CD4-positive, alpha-beta T cell treated with Interleukin-6 at 100 ng/mL for 8 hours (primary cell): ENCODE results near the gene UBE2E2.
"Not testable (repeated sequence)": the region's sequence is repeated elsewhere in the genome, so short reads cannot be mapped to it uniquely, and the experiment has no call there.

ENCODE experiments used
- DNase-seq: peaks from one replicate; pipeline ENCODE4 v3.0.0-alpha.2; 2020; ENCODE audit warnings: mixed read lengths, low spot score

UBE2E2 gene

GRCh38 chr3:23588547-23588946, 385.4 kb downstream of the UBE2E2 start:
- DNase-seq, result no peak

- no peak for DNase-seq
These were observed 386.5 kb downstream of the UBE2E2 start for GRCh38 chr3:23589602-23590001.

- DNase-seq, result no peak
These were observed 387.5 kb downstream of the UBE2E2 start for GRCh38 chr3:23590424-23591273.

GRCh38 chr3:23591374-23591773, 388.2 kb downstream of the UBE2E2 start:
- DNase-seq, result no peak

- no peak for DNase-seq
These were observed 390.1 kb downstream of the UBE2E2 start for GRCh38 chr3:23592961-23593931.

- no peak for DNase-seq
These were observed 390.9 kb downstream of the UBE2E2 start for GRCh38 chr3:23594066-23594465.

GRCh38 chr3:23594894-23595670, 392.0 kb downstream of the UBE2E2 start:
- no peak for DNase-seq

GRCh38 chr3:23595851-23596250, 392.7 kb downstream of the UBE2E2 start:
- DNase-seq, result no peak

GRCh38 chr3:23600167-23600871, 397.2 kb downstream of the UBE2E2 start:
- no peak for DNase-seq

GRCh38 chr3:23601091-23601822, 398.1 kb downstream of the UBE2E2 start:
- DNase-seq, result no peak

- DNase-seq, result no peak
These were observed 399.8 kb downstream of the UBE2E2 start for GRCh38 chr3:23602971-23603370.

GRCh38 chr3:23607184-23607847, 404.2 kb downstream of the UBE2E2 start:
- DNase-seq, result no peak

- DNase-seq, result no peak
These were observed 405.5 kb downstream of the UBE2E2 start for GRCh38 chr3:23608650-23609049.

GRCh38 chr3:23611737-23612295, 408.7 kb downstream of the UBE2E2 start:
- DNase-seq, result no peak

GRCh38 chr3:23612296-23612891, 409.3 kb downstream of the UBE2E2 start:
- no peak for DNase-seq

- no peak for DNase-seq
These were observed 411.9 kb downstream of the UBE2E2 start for GRCh38 chr3:23615068-23615467.

GRCh38 chr3:23618475-23618874, 415.3 kb downstream of the UBE2E2 start:
- DNase-seq, result not testable (repeated sequence)

- no peak for DNase-seq
These were observed 416.8 kb downstream of the UBE2E2 start for GRCh38 chr3:23619705-23620637.
